K562 (cell line): Measurements from ENCODE around the gene CENPE. TPM values are rescaled to one million over a fixed set of nuclear protein-coding genes. Genes with fewer than 3 reads are reported as not detected.

Source experiments
- ATAC-seq: fragments of 200-7000 bp; cut with Tn5 transposase; 3 replicates; pipeline ENCODE4 v1.9.1; 2020; ENCODE audit warnings: moderate library complexity
- BruUV-seq: library from RNA; stranded (reverse); fragments of 400-500 nt; replicated peaks from 2 replicates; lab custom pipeline; 2021; lab: Mats Ljungman, UMichigan
- CTCF ChIA-PET: fragments of 300-600 bp; formaldehyde crosslinking; extraction: SDS; loops from one replicate; lab custom pipeline; 2021; ENCODE audit warnings: low intra/inter-chr PET ratio; lab: Yijun Ruan, JAX
- POLR2A ChIA-PET: fragments of 300-600, 350-650 bp; sonication (Branson Sonifier 250); formaldehyde crosslinking; extraction: SDS; loops from one replicate; lab custom pipeline; 2021; ENCODE audit warnings: antibody characterized with exemption, inconsistent platforms; lab: Yijun Ruan, JAX
- DNase-seq, 4 experiments: peaks; one replicate each; pipeline versions ENCODE4 v3.0.0 to v3.0.0-alpha.2; 2011 to 2018; ENCODE audit warnings: low spot score in 3 of 4, mixed read lengths in 3 of 4; ENCODE audit errors: extremely low read depth in 1 of 4
- FAIRE-seq: peaks from 2 replicates; lab custom pipeline; 2011; peaks lifted over from hg19 to GRCh38; lab: Jason Lieb, UNC
- H2AFZ ChIP-seq: 2 replicates; pipeline ENCODE4 v1.6.0; 2011; ENCODE audit warnings: low read depth, low read length, control low read depth, inconsistent platforms
- H3K27ac ChIP-seq: fragments of 200-600 bp; 3 replicates; pipeline ENCODE4 v1.8.0; 2011; ENCODE audit warnings: low read depth, mild to moderate bottlenecking, control low read depth, inconsistent platforms, low read length, moderate library complexity, mixed read lengths; ENCODE audit errors: extremely low read depth
- H3K27me3 ChIP-seq, 2 experiments: fragments of 300-600 bp in 1 of 2; 2 replicates in 1 of 2; 3 replicates in 1 of 2; pipeline versions ENCODE4 v1.6.0 to v1.8.0; 2011; ENCODE audit warnings: inconsistent platforms in 2 of 2, low read length in 2 of 2, mild to moderate bottlenecking in 1 of 2, mixed read lengths in 1 of 2, moderate library complexity in 1 of 2; ENCODE audit not compliant: control insufficient read depth in 2 of 2, insufficient read depth in 2 of 2
- H3K36me3 ChIP-seq: fragments of 300-600 bp; 3 replicates; pipeline ENCODE4 v1.8.0; 2011; ENCODE audit warnings: mild to moderate bottlenecking, low read length, inconsistent platforms; ENCODE audit not compliant: control insufficient read depth, insufficient read depth
- H3K4me1 ChIP-seq, 2 experiments: fragments of 200-600 bp in 1 of 2; replicated peaks in 1 of 2; 2 replicates in 1 of 2; 3 replicates in 1 of 2; pipeline versions ENCODE4 v1.5.1 to v1.8.0; 2011; ENCODE audit warnings: inconsistent platforms in 2 of 2, low read length in 2 of 2, mild to moderate bottlenecking in 1 of 2, mixed read lengths in 1 of 2, moderate library complexity in 1 of 2; ENCODE audit not compliant: control insufficient read depth in 2 of 2, insufficient read depth in 2 of 2
- H3K4me2 ChIP-seq: 2 replicates; pipeline ENCODE4 v1.6.1; 2011; ENCODE audit warnings: low read length, control low read depth, inconsistent platforms, mixed read lengths; ENCODE audit not compliant: insufficient read depth
- H3K4me3 ChIP-seq: fragments of 200-600 bp; sonication (generic), shearing (Covaris generic); 2 replicates; pipeline ENCODE4 v1.5.1; 2016; ENCODE audit warnings: control low read depth, inconsistent platforms
- H3K79me2 ChIP-seq: fragments of 200-600 bp; 3 replicates; pipeline ENCODE4 v1.8.0; 2011; ENCODE audit warnings: low read length, inconsistent platforms; ENCODE audit not compliant: control insufficient read depth, insufficient read depth
- H3K9ac ChIP-seq, 2 experiments: 2 replicates each; pipeline versions ENCODE4 v1.6.0 to v1.6.1; 2011; ENCODE audit warnings: low read depth in 2 of 2, low read length in 2 of 2, control low read depth in 1 of 2, inconsistent platforms in 1 of 2, mild to moderate bottlenecking in 1 of 2, mixed read lengths in 1 of 2; ENCODE audit not compliant: insufficient read depth in 1 of 2
- H3K9me1 ChIP-seq: one replicate; pipeline ENCODE4 v1.6.0; 2011; ENCODE audit warnings: inconsistent platforms, mild to moderate bottlenecking, low read length, moderate library complexity; ENCODE audit not compliant: control insufficient read depth, insufficient read depth
- H3K9me3 ChIP-seq: replicated peaks from 2 replicates; pipeline ENCODE4 v1.5.1; 2011; ENCODE audit warnings: low read depth, low read length, inconsistent platforms; ENCODE audit not compliant: control insufficient read depth, insufficient read depth
- H4K20me1 ChIP-seq: replicated peaks from 2 replicates; pipeline ENCODE4 v1.6.1; 2011; ENCODE audit warnings: low read length, inconsistent platforms, mixed read lengths; ENCODE audit not compliant: control insufficient read depth, insufficient read depth
- FUS ChIP-seq: fragments of 200-400 bp; formaldehyde crosslinking; optimal IDR thresholded peaks from 2 replicates; pipeline ENCODE3; 2017; ENCODE audit warnings: low read depth, low read length
- MXI1 ChIP-seq: IDR thresholded peaks from 2 replicates; pipeline ENCODE4 v1.6.1; 2011; ENCODE audit warnings: low read depth, mild to moderate bottlenecking, improper control_type of control experiment, low read length
- PHTF2 ChIP-seq: fragments of 250-450 bp; sonication (Bioruptor Pico); IDR thresholded peaks from 2 replicates; pipeline ENCODE4 v1.5.0; 2021; ENCODE audit warnings: mild to moderate bottlenecking
- PML ChIP-seq: IDR thresholded peaks from 2 replicates; pipeline ENCODE4 v1.6.1; 2012; ENCODE audit warnings: low read length, inconsistent platforms
- POLR2AphosphoS2 ChIP-seq: IDR thresholded peaks from 2 replicates; pipeline ENCODE4 v1.6.1; 2012; ENCODE audit warnings: low read length, improper control_type of control experiment
- PPARD ChIP-seq: fragments of 250-450 bp; sonication (Bioruptor Pico); IDR thresholded peaks from 2 replicates; pipeline ENCODE4 v1.8.0; 2022; ENCODE audit warnings: inconsistent platforms, mild to moderate bottlenecking, moderate library complexity
- PTTG1 ChIP-seq: fragments of 450-650 bp; IDR thresholded peaks from 2 replicates; pipeline ENCODE4 v1.6.1; 2016; ENCODE audit warnings: low read depth, mild to moderate bottlenecking, missing genetic modification characterization, missing compliant biosample characterization
- SPI1 ChIP-seq: IDR thresholded peaks from 2 replicates; pipeline ENCODE4 v1.6.1; 2011; ENCODE audit warnings: low read depth, low read length, control low read depth, borderline replicate concordance
- ZNF3 ChIP-seq: fragments of 250-450 bp; sonication (Bioruptor Pico); IDR thresholded peaks from 2 replicates; pipeline ENCODE4 v1.5.0; 2021; ENCODE audit warnings: mild to moderate bottlenecking, moderate library complexity
- WGBS: fragments of 100-300 bp; shearing (Covaris generic); methylation state at CpG from one replicate; pipeline ENCODE4 v1.1.6; 2016; ENCODE audit warnings: low coverage, mixed read lengths; ENCODE audit not compliant: insufficient coverage; ENCODE audit errors: missing lambda C conversion rate; 5-methylcytosine and 5-hydroxymethylcytosine counted together
- in situ Hi-C: fragments of 300-500 bp; cut with MboI; formaldehyde crosslinking; loops from 4 replicates; pipeline ENCODE4 v1.15.0; 2018; ENCODE audit warnings: inconsistent platforms, mixed read lengths
- intact Hi-C: fragments of 100-400 bp; cut with micrococcal nuclease; formaldehyde crosslinking; loops from 2 replicates; pipeline ENCODE4 v1.14.2; 2022
- polyA plus RNA-seq, 8 experiments: library from polyadenylated mRNA; depleted of rRNA in 4 of 8; stranded (reverse) in 5 of 8; unstranded in 3 of 8; fragments of >200 nt; fragmentation: Nextera tagmentation in 2 of 8; fragmentation: Illumina TruSeq in 1 of 8; extraction: Ambion mirVana in 2 of 8; extraction: Trizol in 1 of 8; gene quantifications; 2 replicates each; pipeline versions ENCODE4 v1.2.1 to v1.2.3, GENCODE V29; 2011 to 2014; ENCODE audit warnings: inconsistent platforms in 1 of 8, missing spikeins in 1 of 8
- total RNA-seq, 7 experiments: library from RNA; depleted of rRNA in 6 of 7; stranded (reverse); fragments of >200 nt in 6 of 7; fragmentation: Illumina TruSeq in 2 of 7; extraction: Trizol in 2 of 7; gene quantifications; 2 replicates each; pipeline versions ENCODE4 v1.2.1 to v1.2.3, GENCODE V29; 2011 to 2021; ENCODE audit warnings: low replicate concordance in 1 of 7
- TF ChIP-seq, protein P1 (sequence below): fragments of 250-450 bp; sonication (Bioruptor Pico); IDR thresholded peaks from 2 replicates; pipeline ENCODE4 v1.8.0; 2021; ENCODE audit warnings: mild to moderate bottlenecking, moderate library complexity
- TF ChIP-seq, protein P2 (sequence below): fragments of 200-400 bp; formaldehyde crosslinking; IDR thresholded peaks from 2 replicates; pipeline ENCODE4 v1.6.1; 2017; ENCODE audit warnings: mild to moderate bottlenecking, low read depth, low read length, moderate library complexity

Gene CENPE
- total and polyA plus RNA-seq, 9 of the 15 experiments (the other 6 are each of a cell fraction or from before 2014, with no cell fraction given) = 9.9 to 53.2 (median 27.4) TPM

- Histone ChIP-seq H3K79me2 (peaks cover 13% of the 10 kb centered on the region; the same call in 2 of the 3 replicates), H3K4me1 (peaks cover 10 to 13% of the 10 kb centered on the region in 2 experiments; a peak in 4 of 5 replicates), H3K27me3 (no peaks in the 10 kb centered on the region), H3K4me3 (no peak overlapping the region), H3K9ac (no peak overlapping the region), H3K9me1 (no peaks in the 10 kb centered on the region), H3K9me3 (no peaks in the 10 kb centered on the region), H2AFZ (no peak overlapping the region), H3K27ac (no peak overlapping the region), H3K4me2 (no peak overlapping the region), H4K20me1 (no peaks in the 10 kb centered on the region), H3K36me3 (no peaks in the 10 kb centered on the region)
- WGBS = 92% methylated on average over 1 of the region's 1 CpG
- DNase-seq = no peak
- intact Hi-C loops = loop anchor here (5.0 kb wide), 1 partner anchor 252 kb away; the partner anchor contains the start of gene UBE2D3
- no peak for ATAC-seq
- ChIA-PET CTCF (no interaction called here), POLR2A (no interaction called here)
- FAIRE-seq = no peak
- in situ Hi-C loops = no loop called here
- TF ChIP-seq PHTF2 (no peak), PML (no peak), POLR2AphosphoS2 (no peak), SPI1 (no peak), MXI1 (no peak), PPARD (CRISPR knock-in tag) (no peak), PTTG1 (tag) (no peak), ZNF3 (CRISPR knock-in tag) (no peak), FUS (no peak)
- TF ChIP-seq, protein P1, sequence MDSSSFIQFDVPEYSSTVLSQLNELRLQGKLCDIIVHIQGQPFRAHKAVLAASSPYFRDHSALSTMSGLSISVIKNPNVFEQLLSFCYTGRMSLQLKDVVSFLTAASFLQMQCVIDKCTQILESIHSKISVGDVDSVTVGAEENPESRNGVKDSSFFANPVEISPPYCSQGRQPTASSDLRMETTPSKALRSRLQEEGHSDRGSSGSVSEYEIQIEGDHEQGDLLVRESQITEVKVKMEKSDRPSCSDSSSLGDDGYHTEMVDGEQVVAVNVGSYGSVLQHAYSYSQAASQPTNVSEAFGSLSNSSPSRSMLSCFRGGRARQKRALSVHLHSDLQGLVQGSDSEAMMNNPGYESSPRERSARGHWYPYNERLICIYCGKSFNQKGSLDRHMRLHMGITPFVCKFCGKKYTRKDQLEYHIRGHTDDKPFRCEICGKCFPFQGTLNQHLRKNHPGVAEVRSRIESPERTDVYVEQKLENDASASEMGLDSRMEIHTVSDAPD (CRISPR knock-in tag) = no peak
- TF ChIP-seq, protein P2, sequence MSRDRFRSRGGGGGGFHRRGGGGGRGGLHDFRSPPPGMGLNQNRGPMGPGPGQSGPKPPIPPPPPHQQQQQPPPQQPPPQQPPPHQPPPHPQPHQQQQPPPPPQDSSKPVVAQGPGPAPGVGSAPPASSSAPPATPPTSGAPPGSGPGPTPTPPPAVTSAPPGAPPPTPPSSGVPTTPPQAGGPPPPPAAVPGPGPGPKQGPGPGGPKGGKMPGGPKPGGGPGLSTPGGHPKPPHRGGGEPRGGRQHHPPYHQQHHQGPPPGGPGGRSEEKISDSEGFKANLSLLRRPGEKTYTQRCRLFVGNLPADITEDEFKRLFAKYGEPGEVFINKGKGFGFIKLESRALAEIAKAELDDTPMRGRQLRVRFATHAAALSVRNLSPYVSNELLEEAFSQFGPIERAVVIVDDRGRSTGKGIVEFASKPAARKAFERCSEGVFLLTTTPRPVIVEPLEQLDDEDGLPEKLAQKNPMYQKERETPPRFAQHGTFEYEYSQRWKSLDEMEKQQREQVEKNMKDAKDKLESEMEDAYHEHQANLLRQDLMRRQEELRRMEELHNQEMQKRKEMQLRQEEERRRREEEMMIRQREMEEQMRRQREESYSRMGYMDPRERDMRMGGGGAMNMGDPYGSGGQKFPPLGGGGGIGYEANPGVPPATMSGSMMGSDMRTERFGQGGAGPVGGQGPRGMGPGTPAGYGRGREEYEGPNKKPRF = no peak
- no TSS peak for BruUV-seq
Observed at GRCh38 chr4:103079621-103080020, 118.5 kb downstream of the CENPE start.
